ENCODE measurements around the gene ARHGEF40.
A peak's percentile ranks its signal among the peaks of the same experiment; 100 is the strongest.

The ARHGEF40 gene

DNA sequence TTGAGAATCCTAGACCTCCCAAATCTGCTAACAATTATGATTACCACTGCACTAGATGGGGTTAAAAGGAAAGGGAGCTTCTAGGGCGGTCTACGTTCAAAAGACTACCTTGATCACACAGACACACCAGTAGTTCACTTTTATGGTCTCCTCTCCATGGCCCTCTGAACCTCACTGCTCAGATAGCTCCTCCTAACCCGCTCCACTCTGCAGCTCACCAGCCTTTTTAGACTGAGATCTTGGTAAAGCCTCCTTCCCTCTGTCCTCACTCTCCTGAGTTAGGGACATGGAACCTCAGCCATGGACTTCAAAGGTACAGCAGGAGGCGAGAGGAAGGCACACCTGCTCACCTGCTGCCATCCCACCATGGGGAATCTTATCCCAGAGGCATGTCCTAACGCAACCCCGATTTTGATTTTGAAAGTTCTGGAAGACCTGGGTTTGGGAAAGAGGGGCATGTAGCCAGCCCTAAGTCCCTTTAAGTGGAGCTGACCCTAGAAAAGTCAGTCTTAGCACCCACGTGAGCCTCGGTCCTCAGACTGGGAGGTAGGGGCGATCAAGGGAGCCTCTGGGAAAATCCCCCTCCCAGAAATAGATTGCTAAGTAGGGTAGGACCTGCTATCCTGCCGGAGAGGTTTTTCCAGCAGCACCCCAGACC is 27.0 kb downstream of the ARHGEF40 start:
- no peak for DNase-seq (ENCODE audit: low read depth in 2 of 2)

DNA sequence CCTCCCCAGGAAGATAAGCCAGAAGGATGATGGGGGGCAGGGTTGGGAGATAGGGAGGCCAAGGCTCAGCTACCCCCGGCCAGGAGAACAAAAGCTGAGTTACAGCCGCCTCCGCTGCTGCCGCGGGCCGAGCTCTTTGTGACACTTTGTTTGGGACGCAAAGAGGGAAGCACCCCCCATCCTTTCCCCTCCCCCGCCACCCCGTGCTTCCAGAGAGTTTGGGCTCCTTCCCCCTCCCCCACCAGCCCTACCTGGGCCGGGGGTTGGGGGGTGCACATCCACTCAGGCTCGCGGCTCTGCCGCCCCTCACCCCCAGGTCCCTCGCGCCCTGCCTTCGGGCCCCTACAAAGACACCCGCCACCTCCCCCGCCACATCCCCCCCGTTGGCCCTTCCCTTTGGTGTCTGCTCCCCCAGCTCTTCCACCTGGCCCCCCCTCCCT is 27.6 kb downstream of the ARHGEF40 start:
- DNase-seq (ENCODE audit: low read depth in 2 of 2), result no peak

DNA sequence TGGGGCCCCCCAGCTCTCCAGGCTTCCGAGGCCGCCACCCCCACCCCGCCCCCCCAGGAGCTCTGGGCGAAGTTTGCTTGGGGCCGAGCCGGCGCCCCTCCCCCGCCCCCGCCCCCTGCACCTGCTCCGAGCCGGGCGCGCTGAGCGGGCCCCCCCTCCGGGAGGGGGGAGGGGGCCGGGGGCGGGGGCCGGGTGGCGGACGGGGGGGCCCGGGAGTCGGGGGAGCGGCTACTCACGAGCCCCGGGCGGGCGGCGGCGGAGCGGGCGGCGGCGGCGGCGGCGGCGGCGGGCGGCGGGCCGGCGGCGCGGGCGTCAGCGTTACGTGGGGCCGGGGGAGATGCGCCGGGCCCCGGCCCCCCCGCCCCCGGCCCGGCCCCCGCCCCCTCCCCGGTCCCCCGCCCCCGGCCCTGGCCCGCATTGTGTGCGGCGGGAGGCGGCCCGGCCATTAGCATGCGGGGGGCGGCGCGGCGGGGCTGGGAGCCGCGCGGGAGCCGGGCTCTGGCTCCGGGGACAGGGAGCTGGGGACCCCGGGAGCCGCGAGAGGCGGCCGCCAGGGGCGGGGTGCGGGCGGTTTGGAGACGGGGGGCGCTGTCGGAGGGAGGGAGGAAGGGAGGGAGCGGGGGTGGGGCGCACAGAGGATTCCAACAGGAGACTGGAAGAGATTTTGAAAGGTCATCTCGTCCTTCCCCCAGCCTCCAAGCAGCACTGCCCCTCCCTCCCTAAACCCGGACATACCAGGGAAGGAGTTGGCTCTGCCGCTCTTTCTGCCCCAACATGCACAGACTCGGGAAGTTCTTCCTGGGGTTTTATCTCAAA is 28.2 kb downstream of the ARHGEF40 start, which contains the start of gene ZNF219:
Gene ZNF219, minus strand, starts transcription at position 580 of the 816 bp plus-strand sequence. CDS start 5,064 bp downstream, outside the sequence.
- no peak for DNase-seq (ENCODE audit: low read depth in 2 of 2)

DNA sequence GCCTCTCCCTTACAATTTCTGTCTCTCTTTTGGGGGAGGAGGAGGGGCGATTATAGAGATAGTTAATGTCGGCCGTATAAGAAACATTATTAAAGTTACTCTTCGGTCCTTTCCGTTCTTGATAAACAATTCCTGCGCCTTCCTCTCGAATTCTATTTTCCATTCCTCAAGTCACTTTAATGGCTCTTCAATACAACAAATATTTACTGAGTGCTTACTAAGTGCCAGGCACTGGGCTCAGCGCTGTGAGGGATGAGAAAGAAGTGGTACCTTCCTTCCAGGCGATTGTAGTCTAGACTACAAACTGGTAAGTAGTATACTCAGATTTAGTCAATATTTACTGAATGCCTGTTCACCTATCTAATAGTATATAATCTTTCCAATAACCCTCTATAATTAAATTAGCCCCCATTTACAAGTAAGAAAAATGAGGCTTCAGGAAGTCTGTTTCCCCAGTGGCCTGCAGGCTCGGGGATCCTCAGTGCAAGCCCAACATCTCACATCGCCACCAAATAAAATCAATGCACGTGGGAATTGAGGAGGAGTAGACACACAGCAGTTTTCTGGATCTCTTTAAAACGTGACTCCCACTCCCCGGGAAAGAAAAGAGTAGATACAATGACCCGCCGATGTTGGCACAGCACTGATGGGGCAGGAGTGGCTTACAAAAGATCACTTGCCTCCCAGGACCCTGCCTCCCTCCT is 28.9 kb downstream of the ARHGEF40 start:
- DNase-seq (ENCODE audit: low read depth in 2 of 2), result no peak

DNA sequence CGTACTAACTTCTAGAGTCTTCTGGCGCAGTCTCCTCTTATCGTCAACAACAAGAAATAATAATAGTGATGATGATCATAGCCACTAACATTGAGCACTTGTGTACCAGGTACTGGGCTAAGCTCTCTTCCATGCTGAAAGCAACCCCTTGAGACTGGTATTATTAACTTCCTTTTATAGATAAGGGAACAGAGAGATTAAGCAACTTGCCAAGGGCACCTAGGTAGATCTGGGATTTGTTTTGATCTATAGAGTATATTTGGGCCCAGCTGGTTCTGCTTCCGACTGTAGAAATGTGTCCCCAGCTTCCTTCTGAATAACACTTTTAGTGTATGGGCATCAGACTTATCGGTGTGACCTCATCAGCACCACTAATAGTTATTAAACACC is 29.5 kb downstream of the ARHGEF40 start:
- DNase-seq (ENCODE audit: low read depth in 2 of 2), result no peak

DNA sequence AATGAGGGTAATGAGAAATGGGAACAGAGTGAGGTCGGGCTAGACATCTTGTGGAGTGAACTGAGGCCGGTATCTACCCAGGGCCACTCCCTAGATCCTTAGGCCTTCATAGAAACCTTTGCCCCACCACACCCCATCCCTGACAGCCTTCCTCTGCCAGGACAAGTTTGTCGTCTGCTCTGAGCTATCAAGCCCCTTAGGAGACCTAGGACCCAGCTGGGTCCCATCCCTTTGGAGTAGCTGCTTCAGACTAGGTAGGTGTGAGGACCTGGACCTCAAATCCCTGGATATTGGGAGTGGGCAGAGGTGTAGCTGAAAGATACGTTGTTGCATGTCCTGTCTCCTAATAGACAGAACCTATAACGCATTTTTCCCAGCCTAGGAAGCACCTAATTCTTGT is 30.8 kb downstream of the ARHGEF40 start, which contains the start of gene TMEM253:
Gene TMEM253, plus strand, starts transcription at position 136 of the 400 bp plus-strand sequence. CDS start 278 bp downstream, outside the sequence.
- no peak for DNase-seq (ENCODE audit: low read depth in 2 of 2)

DNA sequence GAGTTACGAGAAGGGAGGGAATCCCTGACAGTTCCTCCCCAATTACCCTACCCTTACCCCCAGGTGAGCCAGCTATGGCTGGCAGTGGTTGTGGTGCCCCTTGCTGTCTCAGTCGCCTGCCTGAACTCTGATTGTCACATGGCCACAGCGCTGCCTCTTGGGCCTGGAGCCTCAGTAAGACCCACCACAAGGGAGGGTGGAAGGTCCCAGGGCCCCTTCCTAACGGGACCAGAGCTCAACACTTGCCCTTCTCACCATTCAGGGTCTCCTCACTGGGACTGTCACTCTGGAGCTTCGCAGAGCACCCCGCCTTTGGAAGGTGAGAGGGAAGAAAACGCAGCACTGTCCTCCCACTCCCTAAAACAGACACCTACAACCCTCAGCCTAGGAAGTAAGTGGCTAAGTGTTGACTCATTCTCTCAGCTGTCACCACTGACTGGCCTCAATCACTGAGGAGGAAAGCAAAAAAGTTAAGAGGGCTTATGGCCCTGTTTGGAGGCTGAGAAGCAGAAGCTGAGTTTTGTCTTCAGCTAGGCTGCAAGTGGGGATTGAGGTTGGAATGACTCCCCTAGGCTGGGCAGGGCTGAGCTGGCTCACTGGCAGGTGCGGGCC is 31.8 kb downstream of the ARHGEF40 start:
- no peak for DNase-seq (ENCODE audit: low read depth in 2 of 2)

DNA sequence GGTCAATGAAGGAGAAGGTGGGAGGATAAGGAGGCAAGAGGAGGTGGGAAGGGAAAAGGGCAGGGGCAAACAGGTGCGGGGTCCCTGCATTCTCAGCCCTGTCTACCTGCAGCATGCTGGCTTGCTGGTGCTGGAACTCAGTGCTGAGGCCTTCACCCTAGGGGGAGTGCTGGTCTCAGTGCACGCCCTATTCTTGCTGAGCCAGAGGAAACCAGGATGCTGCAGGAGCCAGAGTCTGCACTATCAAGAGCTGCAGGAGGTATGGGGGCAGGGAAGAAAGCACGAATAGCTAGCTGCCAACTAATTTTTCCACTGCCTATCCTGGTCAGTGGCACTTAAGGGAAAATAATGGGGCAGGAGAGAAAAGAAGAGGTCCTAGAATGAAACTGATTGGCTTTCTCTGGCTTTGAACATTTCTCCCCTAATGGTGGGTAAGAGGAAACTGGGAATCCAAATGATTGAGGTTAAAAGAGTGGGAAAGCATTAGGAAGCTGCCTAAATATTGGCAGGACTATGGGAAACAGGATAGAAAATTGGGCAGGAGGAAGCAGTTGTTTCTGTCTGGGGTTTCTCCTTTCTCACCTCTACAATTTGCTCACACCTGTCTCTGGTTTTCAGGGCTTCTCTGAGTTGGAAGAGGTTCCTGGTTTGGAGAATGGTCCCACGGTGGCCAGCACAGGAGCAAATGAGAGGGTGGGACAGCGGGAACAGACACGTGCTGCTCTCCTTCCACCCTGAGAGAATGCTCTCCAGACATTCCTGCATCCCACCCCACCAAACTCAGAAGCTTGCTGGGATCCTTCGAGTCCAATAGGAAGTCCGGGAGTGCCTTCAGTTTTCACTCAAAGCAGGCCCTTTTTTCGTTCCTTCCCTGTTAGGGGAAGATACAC is 32.7 kb downstream of the ARHGEF40 start:
- no peak for DNase-seq (ENCODE audit: low read depth in 2 of 2)

DNA sequence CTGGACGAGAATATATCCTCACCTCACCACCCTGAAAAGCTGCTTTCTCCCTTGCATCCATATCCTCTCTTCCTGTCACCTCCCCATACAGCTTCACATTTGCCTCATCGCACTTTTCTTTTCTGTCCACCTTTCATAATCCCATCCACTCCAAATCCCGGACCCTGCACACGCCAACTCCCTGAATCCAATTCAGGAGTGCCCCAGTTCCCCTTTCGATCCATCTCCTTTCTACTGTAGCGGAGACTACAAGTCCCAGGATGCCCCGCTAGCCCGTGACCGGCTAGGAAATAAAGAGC is 33.3 kb downstream of the ARHGEF40 start:
- no peak for DNase-seq (ENCODE audit: low read depth in 2 of 2)

DNA sequence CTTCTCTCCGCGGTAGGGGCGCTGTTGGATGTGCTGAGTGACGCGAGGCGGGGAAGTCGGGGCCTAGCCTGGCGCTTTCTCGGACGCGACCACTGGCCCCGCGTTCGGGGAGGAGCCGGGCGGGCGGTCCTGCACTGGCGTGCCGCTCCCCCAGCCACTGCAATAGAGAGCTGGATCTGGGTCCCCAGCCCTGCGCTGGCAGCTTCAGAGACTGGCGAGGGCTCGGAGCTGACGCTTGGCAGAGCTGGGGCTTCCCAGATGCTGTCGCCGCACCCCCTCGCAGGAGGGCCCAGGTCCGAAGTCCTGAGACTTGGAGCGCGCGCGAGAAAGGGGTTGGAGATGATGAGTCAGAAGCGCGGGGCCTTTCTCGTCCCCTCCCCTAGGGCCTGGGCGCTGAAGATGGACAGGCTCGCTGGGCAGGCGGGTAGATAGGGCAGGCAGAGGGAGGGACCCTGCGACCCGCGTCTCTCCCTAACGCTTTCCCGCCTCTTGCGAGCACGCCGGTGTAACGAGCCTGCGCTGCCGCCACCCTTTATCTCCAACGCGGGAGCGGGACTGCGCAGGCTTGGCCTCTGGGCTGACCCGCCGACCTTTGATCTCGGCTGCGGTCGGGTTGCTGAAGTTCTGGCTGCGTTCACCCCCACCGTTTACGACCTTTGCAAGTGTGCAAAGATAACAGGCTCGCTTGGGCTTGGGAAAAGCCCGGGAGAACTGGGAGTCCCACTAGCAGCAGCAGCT is 33.8 kb downstream of the ARHGEF40 start:
- DNase-seq (ENCODE audit: low read depth in 2 of 2), result peak; percentile 80 to 86

DNA sequence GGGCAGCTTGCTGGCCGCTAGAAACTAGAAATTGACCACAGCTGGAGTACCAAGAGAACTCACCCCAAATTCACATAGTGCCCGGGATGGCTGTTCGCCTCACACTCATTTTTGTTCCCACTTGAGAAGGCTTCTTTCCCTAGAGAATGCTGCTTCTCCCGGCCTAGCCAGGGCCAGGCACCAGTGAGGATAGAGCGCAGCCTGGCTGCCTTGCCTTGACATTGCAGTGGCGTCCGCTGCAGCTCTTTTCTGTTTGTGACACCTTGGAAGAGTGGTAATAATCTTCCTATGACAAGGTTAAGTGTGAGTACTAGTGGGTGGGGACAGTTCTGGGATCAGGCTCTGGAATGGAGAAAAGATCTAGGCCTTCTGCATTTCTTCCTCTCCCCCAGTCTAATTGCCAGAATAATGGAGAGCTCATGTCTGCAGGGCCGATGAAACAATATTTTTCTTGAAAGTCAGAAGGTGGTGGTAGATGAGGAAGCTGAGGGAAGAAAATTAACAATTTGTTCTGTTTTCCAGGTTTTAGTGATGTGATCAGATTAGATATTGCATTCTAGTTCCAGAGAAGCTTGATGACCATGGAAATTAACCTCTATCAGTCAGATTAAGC is 34.5 kb downstream of the ARHGEF40 start:
- peak in 1 of 2 donors; percentile 39 for DNase-seq (ENCODE audit: low read depth in 2 of 2)

DNA sequence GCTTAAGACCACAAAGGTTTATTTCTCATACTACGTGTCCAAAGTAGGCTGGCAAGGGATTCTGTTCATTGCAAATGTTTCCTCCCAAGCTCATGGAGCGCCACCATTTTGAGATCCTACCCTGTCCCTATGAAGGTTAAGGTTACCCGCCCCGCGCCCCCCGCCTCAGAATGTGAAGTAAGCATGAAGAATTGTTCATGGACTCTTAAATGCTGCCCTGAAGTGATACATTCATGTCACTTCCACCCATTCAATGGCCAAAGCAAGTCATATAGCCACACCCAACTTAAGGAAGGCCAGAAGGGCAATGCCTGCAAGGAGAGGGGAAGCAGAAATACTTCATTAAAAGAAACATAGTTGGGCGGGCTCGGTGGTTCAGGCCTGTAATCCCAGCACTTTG is 35.0 kb downstream of the ARHGEF40 start:
- DNase-seq (ENCODE audit: low read depth in 2 of 2), result no peak

DNA sequence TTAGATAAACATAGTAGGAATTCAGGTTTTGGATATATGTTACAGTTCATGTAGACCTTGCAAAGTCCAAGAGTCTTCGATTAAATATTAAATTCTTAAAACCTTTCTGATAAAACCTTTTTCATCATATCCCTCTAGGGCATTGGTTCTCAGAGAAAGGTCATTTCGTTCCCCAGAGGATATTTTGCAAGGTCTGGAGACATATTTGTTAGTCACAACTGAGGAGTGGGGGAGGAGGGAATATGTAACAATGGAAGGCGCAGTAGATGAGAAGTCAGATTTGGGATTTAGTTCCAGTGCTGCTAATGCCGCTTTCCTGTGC is 36.0 kb downstream of the ARHGEF40 start:
- no peak for DNase-seq (ENCODE audit: low read depth in 2 of 2)

DNA sequence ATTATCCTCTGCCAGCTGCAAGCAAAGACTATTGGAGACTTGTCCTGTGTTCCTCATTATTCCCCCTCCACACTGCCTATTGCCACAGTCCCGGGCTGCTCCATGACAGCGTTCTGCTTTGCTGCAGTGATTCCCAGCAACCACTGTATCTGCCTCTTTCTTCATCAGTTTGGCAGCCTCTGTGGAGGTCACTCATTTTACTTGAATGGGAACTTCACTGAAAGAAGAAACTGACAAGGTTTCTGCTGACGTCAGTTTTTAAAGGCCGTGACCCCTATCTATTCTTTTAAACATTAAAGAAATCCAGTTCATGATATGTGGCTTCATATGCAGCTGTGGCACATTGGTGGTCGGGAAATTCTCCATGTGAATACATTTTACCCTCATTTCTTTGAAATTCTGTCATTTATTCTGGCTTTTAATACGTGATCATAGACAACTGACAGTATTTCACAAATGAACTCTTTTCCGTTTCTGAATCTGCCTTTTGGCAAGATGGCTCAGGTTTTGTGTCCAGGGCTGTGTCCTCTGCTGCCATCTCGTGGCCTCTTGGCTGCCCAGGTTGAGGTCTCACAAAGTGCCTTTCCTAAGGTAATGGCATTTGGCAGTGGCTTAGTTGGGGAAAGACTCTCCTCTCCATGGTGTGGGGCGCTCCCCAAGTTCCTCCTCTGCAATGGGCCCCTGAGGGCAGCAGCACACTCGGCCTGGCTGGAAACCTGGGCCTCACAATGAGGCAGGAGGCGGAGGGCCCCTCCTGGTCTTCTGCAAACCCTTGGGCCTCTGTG is 36.6 kb downstream of the ARHGEF40 start:
- peak; percentile 54 to 64 for DNase-seq (ENCODE audit: low read depth in 2 of 2)

DNA sequence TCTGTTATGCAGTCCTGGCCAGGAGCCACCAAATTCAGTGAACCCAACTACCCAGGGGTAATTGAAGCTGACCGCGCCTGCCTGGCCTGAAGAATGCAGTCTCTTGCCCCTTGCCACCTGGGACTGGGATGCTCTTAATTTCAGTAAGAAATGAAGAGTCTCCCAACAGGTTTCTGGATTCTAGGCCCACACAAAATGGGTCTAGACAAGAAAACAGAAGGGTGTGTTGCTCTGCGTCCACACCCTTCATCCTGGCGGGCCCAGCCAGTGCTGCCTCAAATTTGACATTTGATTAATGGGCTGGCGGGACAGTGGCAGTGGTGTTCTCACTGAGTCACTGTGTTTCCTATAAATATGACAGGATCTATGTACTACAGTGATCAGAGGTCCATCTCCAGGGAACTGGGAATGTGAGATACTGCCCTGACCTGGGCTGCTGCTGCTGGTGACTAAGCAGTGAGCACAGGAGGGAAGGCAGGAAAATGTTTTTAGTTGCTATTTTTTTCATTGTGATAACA is 37.2 kb downstream of the ARHGEF40 start:
- DNase-seq (ENCODE audit: low read depth in 2 of 2), result no peak

DNA sequence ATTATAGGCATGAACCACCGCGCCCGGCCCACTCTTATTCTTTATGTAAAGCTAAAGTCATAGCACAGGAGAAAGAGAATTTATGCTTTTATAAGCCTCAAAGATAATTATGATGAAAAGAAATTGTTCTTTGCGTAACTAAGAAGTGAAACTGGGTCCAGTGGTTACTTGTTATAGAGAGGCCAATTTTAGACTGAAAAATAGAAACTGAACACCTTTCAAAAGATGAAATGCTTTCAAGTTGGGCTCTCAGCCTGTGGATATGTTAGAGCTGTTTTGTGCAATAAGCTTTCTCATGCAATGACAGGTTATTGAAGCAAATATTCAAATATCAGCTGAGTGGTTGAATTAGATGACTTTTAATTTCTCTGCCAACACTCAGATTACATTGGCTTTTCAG is 38.7 kb downstream of the ARHGEF40 start:
- no peak for DNase-seq (ENCODE audit: low read depth in 2 of 2)

DNA sequence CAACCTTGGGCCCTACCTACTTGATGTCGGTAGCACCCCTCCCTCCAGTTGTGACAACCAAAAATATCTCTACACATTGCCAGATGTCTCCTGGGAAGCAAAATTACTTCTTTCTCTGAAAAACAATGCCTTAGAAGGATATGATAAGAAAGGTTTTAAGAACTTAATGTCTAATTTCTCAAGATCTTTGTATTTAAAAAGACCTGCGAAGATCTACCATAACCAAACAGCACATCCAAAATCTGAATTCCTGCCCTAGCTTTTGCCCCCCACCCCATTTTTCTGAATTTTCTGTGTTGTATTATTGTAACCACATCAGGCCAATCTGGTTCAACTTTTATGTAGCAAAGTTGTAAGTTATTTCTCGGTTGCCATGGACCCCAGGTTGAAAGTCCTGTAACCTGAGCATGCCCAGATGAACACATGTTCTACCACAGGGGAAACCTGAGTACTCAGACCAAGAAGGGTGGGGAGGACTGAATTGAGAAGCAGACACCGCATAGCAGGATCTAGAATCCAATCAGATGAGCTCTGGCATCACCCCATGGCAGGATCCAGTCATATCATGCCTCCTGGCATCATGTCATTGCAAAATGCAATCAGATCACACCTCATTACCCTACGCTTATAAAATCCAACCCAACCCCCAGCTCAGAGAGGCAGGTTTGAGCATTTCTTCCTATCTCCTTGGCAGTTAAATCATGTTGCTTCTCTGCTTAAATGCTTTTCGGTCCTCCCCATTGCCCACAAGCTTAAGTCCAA is 39.5 kb downstream of the ARHGEF40 start:
- DNase-seq (ENCODE audit: low read depth in 2 of 2), result no peak

DNA sequence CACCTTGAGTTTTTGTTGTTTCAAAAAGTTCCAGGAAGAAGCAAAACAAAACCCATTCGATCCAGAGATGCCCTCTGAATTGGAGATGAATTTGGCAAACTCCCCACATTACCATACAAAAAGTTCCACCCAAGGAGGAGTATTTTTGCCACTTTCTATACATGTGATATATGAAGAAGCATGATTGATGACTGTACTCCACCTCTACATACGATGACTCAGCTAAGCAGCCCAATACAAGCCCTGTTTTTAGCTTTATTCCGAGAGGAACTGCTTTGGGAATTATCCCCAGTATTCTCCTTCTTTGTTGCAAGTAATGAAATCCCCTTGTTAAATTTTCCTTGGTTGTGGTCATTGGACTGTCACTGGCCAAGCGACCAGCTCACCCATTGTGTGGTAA is 42.2 kb downstream of the ARHGEF40 start:
- no peak for DNase-seq (ENCODE audit: low read depth in 2 of 2)
